ENCODE data around the gene FOLH1. TPM values are rescaled to one million over a fixed set of nuclear protein-coding genes. Genes with fewer than 3 reads are reported as not detected.

Gene FOLH1
- 0.20 and 0.73 TPM in 2 replicates for total RNA-seq

DNA sequence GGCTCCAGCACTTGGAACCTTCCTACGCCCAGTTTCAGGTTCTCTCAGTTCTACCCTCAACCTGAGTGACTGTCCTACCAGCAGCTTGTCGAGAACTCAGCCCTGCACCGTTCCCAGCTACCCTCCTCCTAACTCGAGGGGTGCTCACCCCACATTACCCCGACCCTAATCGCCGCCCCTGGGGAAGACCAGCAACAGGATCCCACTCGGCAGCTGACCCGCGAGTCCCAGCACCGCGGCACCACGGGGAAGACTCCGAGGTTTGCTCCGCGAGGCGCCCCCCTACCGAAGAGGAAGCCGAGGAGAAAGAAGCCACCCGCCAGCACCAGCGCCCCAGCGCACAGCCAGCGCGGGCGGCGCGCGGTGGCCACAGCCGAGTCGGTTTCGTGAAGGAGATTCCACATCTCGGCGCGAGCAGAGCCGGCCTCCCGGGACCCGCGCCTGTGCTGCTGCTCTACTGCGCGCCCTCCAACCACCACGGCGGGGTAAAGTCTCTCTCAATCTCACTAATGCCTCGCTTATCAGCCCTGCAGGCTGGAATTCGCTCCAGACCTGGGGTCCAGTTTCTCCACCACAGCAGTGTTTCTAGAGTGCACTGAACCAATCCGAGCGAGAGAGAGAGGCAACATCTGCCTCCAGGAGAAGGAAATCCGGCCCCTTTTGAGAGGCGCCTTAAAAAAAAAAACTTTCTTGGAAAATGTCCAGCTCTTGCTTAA, at the start of gene FOLH1:
Gene FOLH1, minus strand, starts transcription at position 597 of the 716 bp plus-strand sequence. Its CDS starts 193 bp downstream, at position 404.

Other genes starting within 250 kb of the FOLH1 start
- gene TRIM51G, start 224.7 kb downstream of the FOLH1 start, total RNA-seq, result not detected in 2 replicates
- gene TRIM49B, start 179.8 kb downstream of the FOLH1 start, total RNA-seq, result not detected in 2 replicates
- not detected in 2 replicates for gene TRIM64C, start 149.5 kb downstream of the FOLH1 start, total RNA-seq